A549 (cell line): ENCODE data around the gene SLC17A3. TPM values are rescaled to one million over a fixed set of nuclear protein-coding genes. Genes with fewer than 3 reads are reported as not detected.

Experiments
- ATAC-seq, 2 experiments: fragments of 200-7000 bp in 1 of 2; fragments of >200 bp in 1 of 2; cut with Nextera tagmentation in 1 of 2; cut with Tn5 transposase in 1 of 2; 3 replicates each; pipeline versions ENCODE4 v1.8.0 to v1.9.1; 2018 to 2020; ENCODE audit warnings: mild to moderate bottlenecking in 1 of 2, moderate library complexity in 1 of 2
- CTCF ChIA-PET: fragments of 300-600 bp; sonication (Branson Sonifier 250); formaldehyde crosslinking; extraction: SDS; loops from one replicate; lab custom pipeline; 2021; ENCODE audit warnings: antibody characterized with exemption, inconsistent platforms; lab: Yijun Ruan, JAX
- POLR2A ChIA-PET: fragments of 350-600 bp; formaldehyde crosslinking; extraction: SDS; loops from one replicate; lab custom pipeline; 2021; ENCODE audit warnings: antibody characterized with exemption, inconsistent platforms; lab: Yijun Ruan, JAX
- DNase-seq, 2 experiments: peaks; one replicate each; pipeline versions ENCODE4 v3.0.0 to v3.0.0-alpha.2; 2011 to 2016; ENCODE audit warnings: low read depth in 1 of 2, low spot score in 1 of 2
- FAIRE-seq: peaks from 2 replicates; lab custom pipeline; 2011; peaks lifted over from hg19 to GRCh38; lab: Jason Lieb, UNC
- H3K27ac ChIP-seq, 2 experiments: fragments of >200 bp; sonication (Bioruptor Twin); formaldehyde crosslinking; 3 replicates each; pipeline ENCODE4 v1.5.1; 2016 to 2017
- H3K4me1 ChIP-seq: fragments of >200 bp; sonication (Bioruptor Twin); formaldehyde crosslinking; 3 replicates; pipeline ENCODE4 v1.6.1; 2016
- H3K4me2 ChIP-seq: fragments of >200 bp; sonication (Bioruptor Twin); formaldehyde crosslinking; 3 replicates; pipeline ENCODE4 v1.6.1; 2016
- H3K4me3 ChIP-seq: fragments of >200 bp; sonication (Bioruptor Twin); formaldehyde crosslinking; 3 replicates; pipeline ENCODE4 v1.5.1; 2016
- H3K9me3 ChIP-seq: fragments of >200 bp; sonication (Bioruptor Twin); formaldehyde crosslinking; 3 replicates; pipeline ENCODE4 v1.6.1; 2016
- CHD4 ChIP-seq: fragments of 200-600 bp; sonication (generic); IDR thresholded peaks from 2 replicates; pipeline ENCODE4 v1.6.1; 2016; ENCODE audit warnings: antibody characterized with exemption, mild to moderate bottlenecking, borderline replicate concordance
- EP300 ChIP-seq, 2 experiments: fragments of >200 bp; sonication (Bioruptor Twin); formaldehyde crosslinking; IDR thresholded peaks; 2 replicates in 1 of 2; 3 replicates in 1 of 2; pipeline ENCODE4 v1.6.1; 2016 to 2017
- FOXS1 ChIP-seq: fragments of 250-450 bp; sonication (Bioruptor Pico); IDR thresholded peaks from 2 replicates; pipeline ENCODE4 v1.5.0; 2020; ENCODE audit warnings: mild to moderate bottlenecking, moderate library complexity
- GATA3 ChIP-seq: IDR thresholded peaks from 2 replicates; pipeline ENCODE4 v1.6.1; 2012; ENCODE audit warnings: borderline replicate concordance
- JUN ChIP-seq, 2 experiments: fragments of >200 bp; sonication (Bioruptor Twin); formaldehyde crosslinking; IDR thresholded peaks; 2 replicates in 1 of 2; 3 replicates in 1 of 2; pipeline ENCODE4 v1.6.1; 2016 to 2017
- MYC ChIP-seq: IDR thresholded peaks from 2 replicates; pipeline ENCODE4 v1.6.1; 2012; ENCODE audit warnings: mild to moderate bottlenecking, inconsistent platforms, low read length, improper control_type of control experiment, borderline replicate concordance
- NPAS2 ChIP-seq: fragments of 250-450 bp; sonication (Bioruptor Pico); IDR thresholded peaks from 2 replicates; pipeline ENCODE4 v1.8.0; 2022; ENCODE audit warnings: mild to moderate bottlenecking, moderate library complexity, borderline replicate concordance
- PHF8 ChIP-seq: fragments of 200-600 bp; sonication (generic); IDR thresholded peaks from 2 replicates; pipeline ENCODE4 v1.6.1; 2016; ENCODE audit warnings: low read depth, mild to moderate bottlenecking, antibody characterized with exemption, moderate library complexity, borderline replicate concordance
- POLR2AphosphoS2 ChIP-seq: conservative IDR thresholded peaks from 2 replicates; pipeline ENCODE4 v1.6.1; 2012; ENCODE audit warnings: low read length, improper control_type of control experiment, inconsistent platforms
- RAD21 ChIP-seq, 2 experiments: fragments of >200 bp in 1 of 2; sonication (Bioruptor Twin) in 1 of 2; formaldehyde crosslinking in 1 of 2; IDR thresholded peaks in 1 of 2; conservative IDR thresholded peaks in 1 of 2; 2 replicates in 1 of 2; 3 replicates in 1 of 2; pipeline ENCODE4 v1.6.1; 2012 to 2018; ENCODE audit warnings: inconsistent platforms in 1 of 2
- RNF2 ChIP-seq: fragments of 200-600 bp; sonication (generic); IDR thresholded peaks from 2 replicates; pipeline ENCODE4 v1.6.1; 2016; ENCODE audit warnings: low read depth, mild to moderate bottlenecking, antibody characterized with exemption, moderate library complexity, borderline replicate concordance
- TFCP2L1 ChIP-seq: fragments of 250-450 bp; sonication (Bioruptor Pico); IDR thresholded peaks from 2 replicates; pipeline ENCODE4 v1.5.0; 2021; ENCODE audit warnings: mild to moderate bottlenecking
- ZFP36 ChIP-seq: fragments of 450-650 bp; IDR thresholded peaks from 2 replicates; pipeline ENCODE4 v1.6.1; 2014; ENCODE audit warnings: borderline replicate concordance; ENCODE audit not compliant: partially characterized antibody
- ZSCAN20 ChIP-seq: fragments of 250-450 bp; sonication (Bioruptor Pico); IDR thresholded peaks from 2 replicates; pipeline ENCODE4 v1.8.0; 2022; ENCODE audit warnings: mild to moderate bottlenecking, moderate library complexity
- WGBS: methylation state at CpG from one replicate; pipeline ENCODE4 v1.1.6; 2017; ENCODE audit errors: missing lambda C conversion rate; 5-methylcytosine and 5-hydroxymethylcytosine counted together
- polyA plus RNA-seq, 4 experiments: library from polyadenylated mRNA; depleted of rRNA in 3 of 4; stranded (reverse); fragments of >200 nt; fragmentation: RNase III in 1 of 4; extraction: RNeasy Plus Mini Kit Qiagen cat#74134 plus additional on column Dnase treatment in 1 of 4; gene quantifications; 2 replicates in 3 of 4; 3 replicates in 1 of 4; pipeline ENCODE4 v1.2.3, GENCODE V29; 2011 to 2017
- TF ChIP-seq, protein P1 (sequence below): fragments of 200-600 bp; sonication (generic); IDR thresholded peaks from 2 replicates; pipeline ENCODE4 v1.6.1; 2016; ENCODE audit warnings: antibody characterized with exemption, mild to moderate bottlenecking, moderate library complexity
- TF ChIP-seq, protein P2 (sequence below): fragments of 250-450 bp; sonication (Bioruptor Pico); IDR thresholded peaks from 2 replicates; pipeline ENCODE4 v1.5.0; 2021; ENCODE audit warnings: mild to moderate bottlenecking, moderate library complexity, borderline replicate concordance
- TF ChIP-seq, protein P3 (sequence below): IDR thresholded peaks from 2 replicates; pipeline ENCODE4 v1.6.1; 2012

SLC17A3 gene
- polyA plus RNA-seq, 2 of the 4 experiments (the other 2 are of a cell fraction): 5.3 to 7.5 TPM

DNA sequence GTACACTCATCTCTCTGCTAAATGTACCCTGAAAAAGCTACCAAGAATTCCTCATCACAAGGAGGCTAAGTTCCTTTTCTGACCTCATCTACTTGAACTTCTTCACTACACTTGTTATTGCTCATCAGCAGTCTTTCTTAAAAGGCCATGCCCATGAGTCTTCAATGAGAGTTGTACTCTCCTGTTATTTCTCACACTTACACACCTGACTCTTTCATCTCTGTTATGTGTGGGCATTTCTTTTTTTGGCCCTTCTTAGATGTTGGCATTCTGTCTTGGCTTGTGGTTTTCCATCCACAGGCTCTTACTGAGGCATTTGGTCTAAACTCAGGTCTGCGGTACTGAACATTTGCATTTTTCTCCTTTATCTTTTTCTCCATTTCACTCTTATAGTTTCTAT lies 31.5 kb downstream of the SLC17A3 start:
- POLR2A ChIA-PET: no interaction called here
- H3K4me2 ChIP-seq: no peak overlapping the region
- no peak for TF ChIP-seq ZFP36
- TF ChIP-seq, protein P1, sequence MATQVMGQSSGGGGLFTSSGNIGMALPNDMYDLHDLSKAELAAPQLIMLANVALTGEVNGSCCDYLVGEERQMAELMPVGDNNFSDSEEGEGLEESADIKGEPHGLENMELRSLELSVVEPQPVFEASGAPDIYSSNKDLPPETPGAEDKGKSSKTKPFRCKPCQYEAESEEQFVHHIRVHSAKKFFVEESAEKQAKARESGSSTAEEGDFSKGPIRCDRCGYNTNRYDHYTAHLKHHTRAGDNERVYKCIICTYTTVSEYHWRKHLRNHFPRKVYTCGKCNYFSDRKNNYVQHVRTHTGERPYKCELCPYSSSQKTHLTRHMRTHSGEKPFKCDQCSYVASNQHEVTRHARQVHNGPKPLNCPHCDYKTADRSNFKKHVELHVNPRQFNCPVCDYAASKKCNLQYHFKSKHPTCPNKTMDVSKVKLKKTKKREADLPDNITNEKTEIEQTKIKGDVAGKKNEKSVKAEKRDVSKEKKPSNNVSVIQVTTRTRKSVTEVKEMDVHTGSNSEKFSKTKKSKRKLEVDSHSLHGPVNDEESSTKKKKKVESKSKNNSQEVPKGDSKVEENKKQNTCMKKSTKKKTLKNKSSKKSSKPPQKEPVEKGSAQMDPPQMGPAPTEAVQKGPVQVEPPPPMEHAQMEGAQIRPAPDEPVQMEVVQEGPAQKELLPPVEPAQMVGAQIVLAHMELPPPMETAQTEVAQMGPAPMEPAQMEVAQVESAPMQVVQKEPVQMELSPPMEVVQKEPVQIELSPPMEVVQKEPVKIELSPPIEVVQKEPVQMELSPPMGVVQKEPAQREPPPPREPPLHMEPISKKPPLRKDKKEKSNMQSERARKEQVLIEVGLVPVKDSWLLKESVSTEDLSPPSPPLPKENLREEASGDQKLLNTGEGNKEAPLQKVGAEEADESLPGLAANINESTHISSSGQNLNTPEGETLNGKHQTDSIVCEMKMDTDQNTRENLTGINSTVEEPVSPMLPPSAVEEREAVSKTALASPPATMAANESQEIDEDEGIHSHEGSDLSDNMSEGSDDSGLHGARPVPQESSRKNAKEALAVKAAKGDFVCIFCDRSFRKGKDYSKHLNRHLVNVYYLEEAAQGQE: no peak
- no peak for TF ChIP-seq ZSCAN20 (CRISPR knock-in tag)
- no peak for TF ChIP-seq GATA3
- no peak for TF ChIP-seq MYC
- TF ChIP-seq CHD4: no peak
- no peak for TF ChIP-seq RAD21 (conservative IDR thresholded peaks at IDR 0.05 in 1 of 2, IDR thresholded peaks at IDR 0.05 in 1 of 2)
- no peak for TF ChIP-seq POLR2AphosphoS2
- TF ChIP-seq, protein P2, sequence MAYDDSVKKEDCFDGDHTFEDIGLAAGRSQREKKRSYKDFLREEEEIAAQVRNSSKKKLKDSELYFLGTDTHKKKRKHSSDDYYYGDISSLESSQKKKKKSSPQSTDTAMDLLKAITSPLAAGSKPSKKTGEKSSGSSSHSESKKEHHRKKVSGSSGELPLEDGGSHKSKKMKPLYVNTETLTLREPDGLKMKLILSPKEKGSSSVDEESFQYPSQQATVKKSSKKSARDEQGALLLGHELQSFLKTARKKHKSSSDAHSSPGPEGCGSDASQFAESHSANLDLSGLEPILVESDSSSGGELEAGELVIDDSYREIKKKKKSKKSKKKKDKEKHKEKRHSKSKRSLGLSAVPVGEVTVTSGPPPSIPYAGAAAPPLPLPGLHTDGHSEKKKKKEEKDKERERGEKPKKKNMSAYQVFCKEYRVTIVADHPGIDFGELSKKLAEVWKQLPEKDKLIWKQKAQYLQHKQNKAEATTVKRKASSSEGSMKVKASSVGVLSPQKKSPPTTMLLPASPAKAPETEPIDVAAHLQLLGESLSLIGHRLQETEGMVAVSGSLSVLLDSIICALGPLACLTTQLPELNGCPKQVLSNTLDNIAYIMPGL (CRISPR knock-in tag): no peak
- no peak for TF ChIP-seq NPAS2
- no peak for TF ChIP-seq EP300 (IDR thresholded peaks at IDR 0.05)
- no peak for TF ChIP-seq JUN (IDR thresholded peaks at IDR 0.05)
- TF ChIP-seq TFCP2L1 (CRISPR knock-in tag): no peak
- TF ChIP-seq, protein P3, sequence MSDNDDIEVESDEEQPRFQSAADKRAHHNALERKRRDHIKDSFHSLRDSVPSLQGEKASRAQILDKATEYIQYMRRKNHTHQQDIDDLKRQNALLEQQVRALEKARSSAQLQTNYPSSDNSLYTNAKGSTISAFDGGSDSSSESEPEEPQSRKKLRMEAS: no peak
- TF ChIP-seq PHF8: no peak
- TF ChIP-seq FOXS1: no peak
- TF ChIP-seq RNF2: no peak
- H3K4me1 ChIP-seq: no peaks in the 10 kb centered on the region
- no peak overlapping the region for H3K27ac ChIP-seq
- FAIRE-seq (no peak), DNase-seq (no peak), ATAC-seq (no peak)
- H3K4me3 ChIP-seq: no peak overlapping the region
- WGBS: 89% methylated on average over 1 of the region's 1 CpG
- CTCF ChIA-PET: no interaction called here
- no peaks in the 10 kb centered on the region for H3K9me3 ChIP-seq

DNA sequence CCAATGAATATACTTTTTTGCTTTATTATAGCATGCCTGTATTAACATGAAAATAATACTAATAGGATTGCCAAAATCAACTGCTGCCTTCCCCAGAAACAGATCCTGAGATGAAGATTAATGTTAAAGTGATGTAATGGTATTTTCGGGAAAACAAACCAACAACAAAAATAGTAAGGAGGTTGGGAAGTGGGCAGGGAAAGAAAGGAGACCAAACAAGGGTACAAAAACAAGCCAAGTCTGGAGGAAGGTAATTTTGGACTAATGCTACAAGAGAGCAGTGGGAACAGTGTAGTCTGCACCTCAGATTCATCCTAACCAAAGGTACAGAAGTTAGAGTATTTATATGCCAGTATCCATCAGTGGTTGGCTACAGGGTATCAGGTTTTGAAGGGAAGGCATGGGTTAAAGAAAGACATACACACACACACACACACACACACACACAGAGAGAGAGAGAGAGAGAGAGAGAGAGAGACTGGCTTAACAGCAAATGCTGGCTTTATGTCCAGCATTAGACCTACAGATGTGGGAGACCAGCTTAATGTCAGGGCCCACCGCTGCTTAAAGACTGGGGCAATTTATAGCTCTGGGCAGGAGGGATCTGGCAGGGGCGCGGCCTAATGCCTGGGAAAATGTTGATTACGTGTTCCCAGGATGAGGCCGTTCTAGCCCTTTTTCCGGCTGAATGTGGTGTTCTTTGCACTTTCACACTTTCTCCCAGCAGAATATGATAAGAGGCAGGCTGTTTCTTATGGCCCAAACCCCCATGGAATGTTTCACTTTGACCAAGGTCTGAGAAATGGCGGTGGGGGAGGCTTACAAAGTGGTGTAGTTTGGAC lies 38.4 kb downstream of the SLC17A3 start:
- peaks cover 28% of the 10 kb centered on the region for H3K4me1 ChIP-seq
- ATAC-seq: no peak
- WGBS: 83% methylated on average over 8 of the region's 8 CpGs
- ChIA-PET POLR2A (no interaction called here), CTCF (interaction anchor here (1.0 kb wide), 1 partner anchor 60 kb away, joined by 3 read pairs; no protein-coding TSS in a partner anchor)
- H3K9me3 ChIP-seq: no peaks in the 10 kb centered on the region
- no peak overlapping the region for H3K4me2 ChIP-seq
- no peak for DNase-seq
- TF ChIP-seq FOXS1: no peak
- no peak overlapping the region for H3K27ac ChIP-seq
- no peak for FAIRE-seq
- H3K4me3 ChIP-seq: no peak overlapping the region
